ENCODE measurements around the gene SPRY1.

SPRY1 gene

DNA sequence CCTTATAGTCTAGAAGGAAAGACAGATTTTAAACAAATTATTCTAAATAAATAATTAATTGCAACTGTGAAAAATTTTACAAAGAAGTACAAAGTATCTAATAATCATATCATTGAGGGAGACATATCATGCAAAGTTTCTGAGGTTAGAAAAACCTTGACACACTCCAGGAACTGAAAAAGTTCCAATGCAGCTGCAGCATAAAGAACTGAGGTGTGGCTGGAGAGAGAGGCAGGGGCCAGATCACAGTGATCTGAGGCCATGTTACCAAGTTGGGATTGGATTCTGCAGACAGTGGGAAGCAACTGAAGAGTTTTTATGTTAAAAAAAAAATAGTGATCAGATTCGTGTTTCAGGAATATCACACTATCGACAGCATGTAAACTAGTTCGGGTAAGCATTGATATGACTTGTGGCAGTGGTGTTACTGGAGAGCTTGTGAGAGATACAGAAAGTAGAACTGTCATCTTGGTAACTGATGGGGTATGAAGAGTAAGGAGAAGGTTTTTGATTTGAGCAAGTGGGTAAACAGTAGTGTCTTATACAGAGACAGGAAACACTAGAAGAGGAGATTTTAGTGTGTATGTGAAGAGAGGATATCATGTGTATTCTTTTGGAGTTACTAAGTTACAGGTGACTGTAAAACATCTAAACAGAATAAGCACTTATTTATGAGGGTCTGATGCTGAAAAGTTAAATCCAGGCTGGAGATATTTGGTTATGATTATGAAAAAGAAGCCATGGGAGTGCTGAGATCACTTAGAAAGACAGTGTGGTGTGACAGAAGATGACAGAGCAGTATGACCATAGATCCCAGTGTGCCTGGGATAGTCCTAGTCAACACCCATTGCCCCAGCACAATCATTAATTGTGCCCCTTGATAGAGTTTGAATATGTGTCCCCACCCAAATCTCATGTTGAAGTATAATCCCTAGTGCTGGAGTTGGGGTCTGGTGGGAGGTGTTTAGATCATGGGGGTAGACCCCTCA lies 15.6 kb upstream of the SPRY1 start:
- no peak for DNase-seq

DNA sequence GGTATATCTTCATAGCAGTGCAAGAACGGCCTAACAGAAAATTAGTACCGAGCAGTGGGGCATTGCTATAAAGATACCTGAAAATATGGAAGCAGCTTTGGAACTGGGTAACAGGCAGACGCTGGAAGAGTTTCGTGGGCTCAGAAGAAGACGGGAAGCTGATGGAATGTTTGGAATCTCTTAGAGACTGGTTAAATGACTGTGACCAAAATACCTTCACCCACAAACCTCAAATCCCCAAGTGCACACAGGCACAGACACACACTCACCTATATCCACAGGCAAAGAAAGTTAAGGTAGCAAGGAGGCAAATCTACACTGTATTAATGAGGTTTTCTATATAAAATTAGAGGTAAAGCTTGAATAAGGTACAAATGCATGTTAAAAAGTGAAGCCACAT lies 14.6 kb upstream of the SPRY1 start:
- no peak for DNase-seq

DNA sequence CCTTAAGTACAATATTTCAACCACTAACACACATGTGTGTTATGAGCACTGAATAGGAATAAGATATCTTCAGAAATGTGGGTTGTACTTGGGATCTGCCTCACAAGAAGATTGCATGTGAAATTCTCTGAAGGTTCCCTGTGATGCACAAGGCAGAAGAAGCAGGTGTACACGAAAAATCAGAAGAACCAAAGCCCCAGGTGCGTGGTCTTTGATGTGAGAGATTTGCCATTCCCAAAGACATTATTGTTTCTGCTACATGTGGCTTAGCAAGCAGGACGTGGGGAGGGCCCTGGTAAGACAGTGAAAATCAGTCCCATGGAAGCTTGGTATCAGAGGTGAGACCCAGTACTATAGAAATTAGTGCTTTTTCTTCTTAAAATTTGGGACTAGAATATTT lies 13.0 kb upstream of the SPRY1 start:
- no peak for DNase-seq

DNA sequence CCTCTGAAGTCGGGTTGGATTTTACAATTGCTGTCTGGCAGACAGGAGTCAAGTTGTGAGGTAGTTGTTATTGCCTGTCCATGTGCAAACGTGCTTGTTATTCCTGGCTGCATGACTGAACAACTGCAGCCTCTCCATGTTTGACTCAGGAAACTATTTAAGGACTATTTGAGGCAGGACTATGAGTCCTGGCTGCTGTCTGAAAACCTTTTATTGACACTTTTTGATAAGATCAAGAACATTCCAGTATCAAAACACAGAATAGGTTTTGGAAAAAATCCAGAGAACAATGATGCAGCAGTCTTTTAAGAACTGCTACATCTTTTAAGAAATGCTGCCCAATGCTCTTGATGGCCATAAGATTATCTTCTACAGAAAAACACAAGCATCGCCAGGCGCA lies 10.0 kb upstream of the SPRY1 start:
- DNase-seq = no peak

DNA sequence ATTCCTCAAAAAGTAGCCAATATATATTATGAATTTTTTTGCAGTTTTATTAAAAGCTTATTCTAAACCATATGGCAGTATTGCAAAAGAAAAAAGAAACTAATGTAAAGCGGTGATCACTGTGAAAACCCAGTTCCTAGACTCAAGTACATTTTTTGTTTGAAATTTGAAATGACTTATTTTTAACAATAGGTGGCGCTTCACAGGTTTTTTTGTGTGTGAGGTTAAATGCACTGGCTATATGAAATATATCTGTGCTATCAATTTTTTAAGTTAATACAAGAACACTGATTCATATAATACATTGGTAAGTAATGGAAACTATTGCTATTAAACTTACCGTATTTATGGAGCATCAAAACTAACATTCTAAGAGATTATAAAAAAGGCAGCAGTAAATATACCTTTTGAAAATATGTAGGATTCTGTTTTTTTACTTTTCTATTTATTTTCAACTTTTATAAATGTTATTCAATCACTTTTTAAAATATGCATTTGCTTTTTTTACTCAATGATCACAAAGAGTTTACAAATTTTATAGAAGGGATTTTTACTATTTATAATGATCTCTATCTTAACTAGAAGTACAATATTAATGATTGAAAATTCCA lies 5.6 kb upstream of the SPRY1 start:
- DNase-seq = no peak

DNA sequence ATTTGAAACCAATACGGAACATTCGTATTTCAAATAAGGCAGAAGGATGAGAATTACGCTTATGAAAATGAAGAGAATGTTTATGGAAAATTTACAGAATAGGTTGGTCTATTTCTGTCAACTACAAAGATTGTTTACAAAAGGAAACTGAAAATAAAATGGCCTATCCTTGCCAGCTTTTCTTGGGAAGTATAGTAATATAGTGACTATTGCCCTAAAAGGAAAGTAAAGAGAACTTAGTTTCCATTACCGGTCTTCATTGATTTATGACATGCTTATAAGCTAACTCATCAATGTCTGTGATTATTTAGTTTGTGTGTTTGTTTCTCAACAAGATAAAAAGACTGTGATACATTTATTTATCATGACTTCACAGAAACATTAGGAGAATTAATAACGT lies 2.9 kb upstream of the SPRY1 start:
- no peak for DNase-seq

DNA sequence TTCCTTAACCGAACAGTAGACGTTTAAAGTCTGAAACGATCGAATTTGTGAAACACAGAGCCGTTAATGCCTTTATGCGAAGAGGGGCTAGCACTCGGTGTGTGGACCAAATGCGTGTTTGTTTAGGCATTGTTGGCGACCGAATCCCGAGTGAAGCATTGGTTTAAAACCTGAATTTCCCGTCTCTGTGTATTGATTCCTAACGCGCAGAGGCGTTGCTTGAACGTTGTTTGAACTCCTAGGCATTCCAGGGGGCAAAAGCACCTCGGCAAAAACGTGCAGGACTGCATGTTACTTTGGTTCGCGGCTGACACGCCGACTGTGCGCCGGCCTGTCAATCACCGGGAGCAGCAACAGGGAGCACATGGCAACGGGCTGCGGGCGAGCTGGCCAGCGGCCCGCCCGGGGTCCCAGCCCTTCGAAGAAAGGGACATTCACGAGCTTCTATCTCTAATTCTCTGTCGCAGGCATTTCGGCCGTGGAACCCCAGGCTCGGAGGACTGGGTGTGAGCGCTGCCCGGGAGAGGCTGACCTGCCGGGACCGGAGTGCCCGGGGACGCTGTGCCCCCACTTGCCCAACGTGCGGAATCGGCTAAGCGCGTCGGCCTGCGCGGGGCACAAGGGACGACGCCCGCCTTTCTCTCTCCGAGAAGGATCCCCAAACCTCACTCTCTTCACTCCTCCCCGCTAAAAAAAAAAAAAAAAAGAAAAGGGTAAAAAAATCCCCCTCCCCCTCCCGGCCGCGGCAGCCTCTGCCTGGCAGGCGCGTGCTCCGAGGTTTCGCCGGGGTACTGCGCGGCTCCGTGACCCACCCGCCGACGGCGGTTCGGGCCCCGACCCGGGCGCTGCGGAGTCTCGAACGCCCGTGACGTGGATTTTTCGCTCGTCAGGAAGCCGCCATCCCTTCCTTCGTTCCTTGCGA lies 810 bp downstream of the SPRY1 start:
- DNase-seq = peak; percentile 34

DNA sequence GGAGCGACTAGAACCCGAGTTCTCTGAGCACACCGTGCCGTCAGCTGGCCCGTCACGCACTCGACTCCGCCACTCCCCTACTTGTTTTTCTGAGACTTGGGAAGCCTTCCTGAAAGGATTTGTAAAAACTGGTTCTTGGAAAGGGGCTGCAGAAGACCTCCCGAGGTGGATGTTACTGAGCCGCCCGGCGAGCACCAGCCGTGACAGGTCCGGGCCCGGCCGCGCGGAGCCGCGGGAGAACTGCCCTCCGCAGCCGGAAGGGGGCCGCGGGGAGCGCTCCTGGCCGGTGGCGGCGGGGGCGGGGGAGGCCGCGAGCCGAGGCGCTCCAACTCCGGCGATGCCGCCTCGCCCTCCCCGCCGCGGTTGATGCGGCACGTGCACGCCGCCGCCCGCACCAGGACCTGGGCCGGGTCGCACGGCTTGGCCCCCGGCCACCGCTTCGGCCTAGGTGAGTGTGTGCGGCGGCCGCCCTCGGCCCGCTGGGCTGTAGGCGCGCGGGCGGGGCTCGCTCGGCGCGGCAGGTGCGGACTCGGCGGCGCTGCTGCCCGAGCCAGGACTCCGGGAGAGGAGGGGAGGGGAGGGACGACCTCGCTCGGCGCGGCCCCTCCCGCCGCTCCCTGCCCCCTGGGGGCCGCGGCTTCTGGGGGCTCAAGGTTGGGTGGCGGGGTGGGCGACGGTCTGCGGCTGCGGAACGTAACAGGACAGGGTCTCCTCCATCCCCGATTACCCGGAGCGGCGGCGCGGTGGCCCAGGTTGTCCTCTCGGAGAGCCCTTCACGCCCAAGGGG lies 1.7 kb downstream of the SPRY1 start:
- peak; percentile 62 for DNase-seq

DNA sequence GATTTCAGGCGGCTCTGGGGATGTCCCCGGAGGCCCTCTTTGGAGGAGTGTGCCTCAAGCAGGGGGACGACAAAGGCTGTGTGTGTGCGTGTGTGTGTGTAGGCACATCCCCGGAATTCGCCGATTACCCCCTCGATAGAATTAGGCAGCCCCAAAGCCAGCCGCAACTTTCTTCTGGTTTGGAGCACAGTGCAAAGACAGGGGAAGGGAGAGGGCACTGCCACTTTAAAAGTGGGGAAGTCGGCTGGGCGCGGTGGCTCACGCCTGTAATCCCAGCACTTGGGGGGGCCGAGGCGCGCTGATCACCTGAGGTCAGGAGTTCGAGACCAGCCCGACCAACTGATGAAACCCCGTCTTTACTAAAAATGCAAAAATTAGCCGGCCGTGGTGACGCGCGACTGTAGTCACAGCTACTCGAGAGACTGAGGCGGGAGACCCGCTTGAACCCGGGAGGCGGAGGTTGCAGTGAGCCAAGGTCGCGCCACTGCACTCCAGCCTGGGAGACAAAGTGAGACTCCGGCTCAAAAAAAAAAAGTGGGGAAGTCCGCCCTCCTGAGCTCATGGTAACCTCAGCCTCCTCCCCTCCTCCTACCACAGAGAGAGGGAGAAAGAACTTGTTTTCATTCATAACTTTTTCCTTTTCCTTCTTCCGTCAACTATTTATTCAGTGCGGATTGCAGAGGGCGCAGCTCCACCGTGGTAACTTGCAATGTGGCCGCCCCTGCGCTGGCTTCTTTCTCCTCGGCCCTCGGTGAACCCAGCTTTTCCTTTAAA lies 2.4 kb downstream of the SPRY1 start:
- peak; percentile 31 for DNase-seq

DNA sequence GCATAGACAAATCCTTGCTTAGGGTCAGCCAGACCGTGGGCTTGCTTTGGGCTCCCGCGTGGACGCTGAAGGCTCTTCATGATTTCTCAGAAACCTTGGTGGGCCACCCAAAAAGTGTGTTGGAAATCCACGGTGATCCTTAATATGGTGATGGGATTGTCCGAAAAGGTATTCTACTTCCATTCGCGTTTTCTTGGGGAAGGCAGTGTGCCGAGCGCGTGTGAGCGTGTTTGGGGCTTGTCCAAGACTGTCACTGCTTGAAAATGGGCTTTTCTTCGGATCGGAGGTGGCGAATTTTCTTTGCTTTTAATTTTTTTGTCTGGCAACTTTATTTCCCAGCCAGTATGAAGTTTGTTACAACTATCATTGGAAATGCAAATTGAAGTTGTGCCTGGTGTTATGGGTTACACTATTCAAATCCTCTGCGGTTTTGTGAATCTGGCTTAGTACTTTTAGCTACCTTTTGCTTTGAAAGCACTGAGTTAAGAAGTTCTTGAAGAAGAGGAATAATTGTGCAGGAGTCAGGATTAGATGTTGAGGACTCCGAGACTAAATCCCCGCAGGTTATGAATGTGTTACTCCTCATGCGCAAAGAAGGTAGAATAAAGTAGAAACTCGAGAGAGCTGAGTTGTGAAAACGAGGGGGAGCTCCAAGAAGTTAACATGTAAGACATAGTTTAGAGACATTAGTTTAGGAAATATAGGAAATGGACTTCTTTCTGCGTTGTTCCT lies 3.2 kb downstream of the SPRY1 start:
- peak; percentile 54 for DNase-seq

DNA sequence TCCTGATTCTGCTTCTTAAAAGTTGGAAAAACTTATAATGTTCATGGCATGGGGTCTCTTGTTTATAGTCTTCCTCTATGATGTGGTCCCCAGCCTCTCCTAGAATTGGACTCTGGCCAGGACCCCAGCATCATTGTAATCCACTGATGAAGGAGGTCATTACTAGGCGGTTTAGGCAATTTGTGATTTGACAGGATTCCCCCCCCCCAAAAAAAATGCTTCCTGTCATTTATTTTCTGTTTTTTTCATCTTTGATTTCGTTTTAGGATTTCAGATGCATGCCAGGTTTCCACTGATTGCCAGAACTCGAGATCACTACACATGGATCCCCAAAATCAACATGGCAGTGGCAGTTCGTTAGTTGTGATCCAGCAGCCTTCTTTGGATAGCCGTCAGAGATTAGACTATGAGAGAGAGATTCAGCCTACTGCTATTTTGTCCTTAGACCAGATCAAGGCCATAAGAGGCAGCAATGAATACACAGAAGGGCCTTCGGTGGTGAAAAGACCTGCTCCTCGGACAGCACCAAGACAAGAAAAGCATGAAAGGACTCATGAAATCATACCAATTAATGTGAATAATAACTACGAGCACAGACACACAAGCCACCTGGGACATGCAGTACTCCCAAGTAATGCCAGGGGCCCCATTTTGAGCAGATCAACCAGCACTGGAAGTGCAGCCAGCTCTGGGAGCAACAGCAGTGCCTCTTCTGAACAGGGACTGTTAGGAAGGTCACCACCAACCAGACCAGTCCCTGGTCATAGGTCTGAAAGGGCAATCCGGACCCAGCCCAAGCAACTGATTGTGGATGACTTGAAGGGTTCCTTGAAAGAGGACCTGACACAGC lies 4.9 kb downstream of the SPRY1 start:
- no peak for DNase-seq

DNA sequence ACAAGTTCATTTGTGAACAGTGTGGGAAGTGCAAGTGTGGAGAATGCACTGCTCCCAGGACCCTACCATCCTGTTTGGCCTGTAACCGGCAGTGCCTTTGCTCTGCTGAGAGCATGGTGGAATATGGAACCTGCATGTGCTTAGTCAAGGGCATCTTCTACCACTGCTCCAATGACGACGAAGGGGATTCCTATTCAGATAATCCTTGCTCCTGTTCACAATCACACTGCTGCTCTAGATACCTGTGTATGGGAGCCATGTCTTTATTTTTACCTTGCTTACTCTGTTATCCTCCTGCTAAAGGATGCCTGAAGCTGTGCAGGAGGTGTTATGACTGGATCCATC lies 5.5 kb downstream of the SPRY1 start:
- no peak for DNase-seq

DNA sequence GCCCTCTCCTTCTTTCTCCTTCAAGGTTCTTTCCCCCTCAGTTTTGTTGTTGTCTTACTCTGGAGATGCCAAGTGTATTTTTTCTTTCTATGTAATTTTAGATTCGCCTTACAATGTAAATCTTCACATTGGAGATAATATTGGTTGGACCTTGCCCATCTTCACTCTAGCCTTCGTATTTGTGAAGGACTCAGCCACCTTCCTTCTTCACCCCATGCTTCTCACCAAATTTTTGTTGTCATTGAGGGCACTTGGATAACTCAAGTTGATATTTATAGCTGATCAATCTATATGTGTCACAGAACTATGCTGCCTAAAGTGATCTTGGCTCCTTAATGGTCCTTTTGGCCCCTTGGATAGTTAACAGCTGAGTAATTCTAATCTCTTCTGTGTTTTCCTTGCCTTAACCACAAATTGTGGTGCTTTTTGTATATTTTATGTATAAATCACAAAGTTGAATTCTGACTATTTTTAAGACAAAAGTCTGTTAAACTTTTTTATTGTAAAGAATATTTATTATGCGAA lies 6.5 kb downstream of the SPRY1 start:
- DNase-seq = no peak

DNA sequence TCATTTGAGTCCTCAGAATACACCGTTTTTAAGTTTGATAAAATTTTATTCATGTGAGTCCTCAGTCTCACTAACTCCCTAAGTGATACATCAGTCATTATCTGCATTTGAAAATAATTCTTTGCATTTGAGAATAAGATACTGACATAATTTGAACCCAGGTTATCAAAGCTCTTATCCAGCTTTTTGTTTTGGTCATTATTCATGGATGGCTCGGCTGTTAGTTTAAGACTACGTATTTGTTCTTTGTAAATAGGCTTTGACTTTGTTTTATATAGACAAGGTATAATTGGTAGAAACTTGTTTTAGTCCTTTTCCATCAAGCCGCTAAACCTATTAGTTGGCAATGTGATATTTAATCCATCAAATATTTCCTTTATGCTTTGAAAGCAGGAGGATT lies 7.9 kb downstream of the SPRY1 start:
- DNase-seq = no peak

DNA sequence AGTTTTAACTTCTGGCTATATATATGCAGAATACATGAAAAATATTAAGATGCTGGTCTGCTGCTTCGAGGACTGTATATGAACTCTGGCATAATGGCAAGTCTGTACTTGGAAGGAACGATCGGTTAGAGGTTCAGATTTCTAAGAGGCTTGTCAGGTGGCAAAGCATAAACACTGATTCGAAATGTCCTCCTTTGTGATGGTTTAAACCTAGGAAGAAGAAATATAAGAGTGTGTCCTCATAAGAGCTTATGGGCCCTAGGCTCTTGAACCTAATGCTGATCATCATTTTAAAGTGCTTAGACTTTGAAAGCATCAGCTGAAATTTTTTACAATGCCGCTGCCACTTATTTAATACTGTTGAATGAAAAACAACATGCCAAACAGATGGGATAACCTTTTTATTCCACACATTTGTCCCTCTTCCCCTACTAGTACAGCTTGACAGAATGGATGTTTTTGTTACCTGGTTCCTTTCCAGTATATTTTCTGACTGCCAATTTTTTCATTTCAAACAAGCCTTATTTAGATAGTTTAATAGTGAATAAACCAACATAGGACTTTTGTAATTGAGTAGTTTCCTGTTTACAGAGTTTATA lies 8.8 kb downstream of the SPRY1 start:
- DNase-seq = no peak

DNA sequence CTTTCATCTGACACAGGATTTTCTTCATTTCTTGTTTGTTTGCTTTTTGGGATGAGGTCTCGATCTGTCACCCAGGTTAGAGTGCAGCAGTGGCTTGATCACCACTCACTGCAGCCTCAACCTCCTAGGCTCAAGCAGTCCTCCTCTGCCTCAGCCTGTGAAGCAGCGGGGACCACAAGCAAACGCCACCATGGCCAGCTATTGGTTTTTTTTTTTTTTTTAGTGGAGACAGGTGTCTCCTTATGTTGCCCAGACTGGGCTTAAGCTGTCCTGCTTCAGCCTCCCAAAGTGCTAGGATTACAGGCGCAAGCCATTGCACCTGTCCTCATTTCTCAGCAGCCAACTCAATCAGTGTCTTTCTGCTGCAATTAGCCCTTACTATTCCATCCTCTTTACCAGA lies 10.3 kb downstream of the SPRY1 start:
- no peak for DNase-seq

DNA sequence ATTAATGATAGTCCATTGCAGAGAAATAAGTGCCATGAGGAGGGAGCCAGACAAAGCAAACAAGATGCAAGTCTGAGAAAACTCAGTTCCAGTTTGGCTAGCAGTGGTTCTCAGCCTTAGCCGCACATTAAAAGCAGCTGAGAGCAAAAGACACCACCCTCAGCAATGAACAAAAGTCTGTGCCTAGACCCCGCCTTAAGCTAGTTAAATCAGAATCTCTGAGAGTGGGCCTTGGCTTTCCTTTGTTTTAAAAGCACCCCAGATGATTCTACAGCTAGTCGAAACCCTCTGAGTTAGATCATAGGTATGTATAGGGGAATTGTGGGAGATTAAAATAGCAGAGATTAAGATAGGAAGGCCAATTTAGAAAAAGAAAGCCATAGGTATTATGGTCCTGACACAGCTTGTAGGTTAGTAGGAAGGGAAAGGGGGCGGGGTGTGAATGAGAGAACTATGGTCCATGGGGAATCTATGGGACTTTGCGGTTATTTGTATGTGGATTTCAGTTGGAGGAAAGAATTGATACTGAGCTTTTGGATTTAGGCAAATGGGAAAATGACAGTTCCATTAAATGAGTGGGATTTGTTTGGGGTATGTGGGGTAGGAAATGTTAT lies 12.0 kb downstream of the SPRY1 start:
- DNase-seq = no peak

DNA sequence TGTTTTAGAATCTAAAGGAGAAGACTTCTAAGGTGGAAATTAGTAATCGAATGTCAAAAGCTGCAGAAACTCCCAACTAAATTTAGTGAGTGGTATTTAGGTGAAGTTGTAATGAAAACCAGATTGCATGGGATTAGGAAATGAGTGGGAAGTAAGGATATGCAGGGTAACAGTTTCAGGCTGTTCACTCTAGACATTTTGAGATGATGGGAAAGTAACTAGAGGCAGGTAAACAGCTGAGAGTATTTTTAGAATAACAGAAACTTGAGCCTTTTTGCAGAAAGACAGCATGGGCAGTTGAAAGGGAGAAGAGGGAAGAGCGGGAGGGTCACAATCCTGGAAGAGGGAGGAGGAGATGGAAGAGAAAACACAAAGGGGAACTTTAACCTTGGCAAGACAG lies 12.7 kb downstream of the SPRY1 start:
- DNase-seq = no peak

DNA sequence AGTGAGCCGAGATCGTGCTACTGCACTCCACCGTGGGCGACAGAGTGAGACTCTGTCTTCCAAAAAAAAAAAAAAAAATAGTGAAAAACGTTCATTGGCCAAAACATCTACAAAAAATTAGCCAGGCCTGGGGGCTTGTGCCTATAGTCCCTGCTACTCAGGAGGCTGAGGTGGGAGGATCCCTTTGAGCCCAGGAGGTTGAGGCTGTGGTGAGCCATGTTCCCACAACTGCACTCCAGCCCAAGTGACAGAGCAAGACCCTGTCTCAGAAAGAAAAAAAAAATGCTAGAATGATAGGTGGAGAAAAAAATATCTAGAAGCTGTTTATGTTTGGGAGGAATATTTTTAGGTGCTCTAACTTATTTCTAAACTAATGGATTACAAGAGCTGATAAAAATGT lies 14.9 kb downstream of the SPRY1 start:
- no peak for DNase-seq

All from midbrain (tissue), 1 donor.